Skeletal muscle cell (primary cell): ENCODE data around the gene PTPRN2.

Source experiments
- DNase-seq: peaks from one replicate; pipeline ENCODE4 v3.0.0-alpha.2; 2010; ENCODE audit warnings: low read depth
- H3K4me3 ChIP-seq: 2 replicates; pipeline ENCODE4 v1.5.1; 2011; ENCODE audit warnings: low read depth, mild to moderate bottlenecking, control low read depth, low read length, moderate library complexity

Gene PTPRN2

GRCh38 chr7:158123214-158123613 lies 464.4 kb downstream of the PTPRN2 start:
- no peak overlapping the region for H3K4me3 ChIP-seq
- DNase-seq, result no peak

- no peak overlapping the region for H3K4me3 ChIP-seq
- no peak for DNase-seq
These were observed 466.1 kb downstream of the PTPRN2 start for GRCh38 chr7:158121441-158122045.

- no peak for DNase-seq
- H3K4me3 ChIP-seq, result no peak overlapping the region
These were observed 466.9 kb downstream of the PTPRN2 start for GRCh38 chr7:158120716-158121115.

GRCh38 chr7:158120316-158120715 lies 467.3 kb downstream of the PTPRN2 start:
- DNase-seq, result no peak
- no peak overlapping the region for H3K4me3 ChIP-seq

- DNase-seq, result no peak
- H3K4me3 ChIP-seq, result no peak overlapping the region
These were observed 470.0 kb downstream of the PTPRN2 start for GRCh38 chr7:158117341-158118222.

GRCh38 chr7:158116235-158116634 lies 471.4 kb downstream of the PTPRN2 start:
- H3K4me3 ChIP-seq, result no peak overlapping the region

GRCh38 chr7:158114056-158114850 lies 473.4 kb downstream of the PTPRN2 start:
- no peak overlapping the region for H3K4me3 ChIP-seq
- DNase-seq, result no peak

More at GRCh38 chr7:158116235-158116634, 471.4 kb downstream of the PTPRN2 start:
- DNase-seq, result no peak

- no peak overlapping the region for H3K4me3 ChIP-seq
- DNase-seq, result no peak
These were observed 474.1 kb downstream of the PTPRN2 start for GRCh38 chr7:158113321-158114025.

GRCh38 chr7:158112571-158113320 lies 474.9 kb downstream of the PTPRN2 start:
- H3K4me3 ChIP-seq, result no peak overlapping the region
- no peak for DNase-seq

GRCh38 chr7:158111906-158112570 lies 475.6 kb downstream of the PTPRN2 start:
- DNase-seq, result no peak
- H3K4me3 ChIP-seq, result no peak overlapping the region

GRCh38 chr7:158111049-158111751 lies 476.4 kb downstream of the PTPRN2 start:
- DNase-seq, result no peak
- no peak overlapping the region for H3K4me3 ChIP-seq

GRCh38 chr7:158110661-158111048 lies 477.0 kb downstream of the PTPRN2 start:
- DNase-seq, result no peak
- no peak overlapping the region for H3K4me3 ChIP-seq

GRCh38 chr7:158110034-158110590 lies 477.5 kb downstream of the PTPRN2 start:
- H3K4me3 ChIP-seq, result no peak overlapping the region
- DNase-seq, result no peak

GRCh38 chr7:158109364-158110033 lies 478.1 kb downstream of the PTPRN2 start:
- no peak for DNase-seq
- no peak overlapping the region for H3K4me3 ChIP-seq

GRCh38 chr7:158108646-158109293 lies 478.9 kb downstream of the PTPRN2 start:
- no peak overlapping the region for H3K4me3 ChIP-seq
- no peak for DNase-seq

GRCh38 chr7:158107806-158108205 lies 479.8 kb downstream of the PTPRN2 start:
- no peak overlapping the region for H3K4me3 ChIP-seq
- DNase-seq, result no peak
